K562 (cell line): ENCODE results near the gene SIRPD. TPM values are rescaled to one million over a fixed set of nuclear protein-coding genes. Genes with fewer than 3 reads are reported as not detected.

Experiments used
- ATAC-seq: fragments of 200-7000 bp; cut with Tn5 transposase; 3 replicates; pipeline ENCODE4 v1.9.1; 2020; ENCODE audit warnings: moderate library complexity
- BruUV-seq: library from RNA; stranded (reverse); fragments of 400-500 nt; replicated peaks from 2 replicates; lab custom pipeline; 2021; lab: Mats Ljungman, UMichigan
- CTCF ChIA-PET: fragments of 300-600 bp; formaldehyde crosslinking; extraction: SDS; loops from one replicate; lab custom pipeline; 2021; ENCODE audit warnings: low intra/inter-chr PET ratio; lab: Yijun Ruan, JAX
- POLR2A ChIA-PET: fragments of 300-600, 350-650 bp; sonication (Branson Sonifier 250); formaldehyde crosslinking; extraction: SDS; loops from one replicate; lab custom pipeline; 2021; ENCODE audit warnings: antibody characterized with exemption, inconsistent platforms; lab: Yijun Ruan, JAX
- DNase-seq, 4 experiments: peaks; one replicate each; pipeline versions ENCODE4 v3.0.0 to v3.0.0-alpha.2; 2011 to 2018; ENCODE audit warnings: low spot score in 3 of 4, mixed read lengths in 3 of 4; ENCODE audit errors: extremely low read depth in 1 of 4
- FAIRE-seq: peaks from 2 replicates; lab custom pipeline; 2011; peaks lifted over from hg19 to GRCh38; lab: Jason Lieb, UNC
- H2AFZ ChIP-seq: 2 replicates; pipeline ENCODE4 v1.6.0; 2011; ENCODE audit warnings: low read depth, low read length, control low read depth, inconsistent platforms
- H3K27ac ChIP-seq: fragments of 200-600 bp; 3 replicates; pipeline ENCODE4 v1.8.0; 2011; ENCODE audit warnings: low read depth, mild to moderate bottlenecking, control low read depth, inconsistent platforms, low read length, moderate library complexity, mixed read lengths; ENCODE audit errors: extremely low read depth
- H3K27me3 ChIP-seq, 2 experiments: fragments of 300-600 bp in 1 of 2; 2 replicates in 1 of 2; 3 replicates in 1 of 2; pipeline versions ENCODE4 v1.6.0 to v1.8.0; 2011; ENCODE audit warnings: inconsistent platforms in 2 of 2, low read length in 2 of 2, mild to moderate bottlenecking in 1 of 2, mixed read lengths in 1 of 2, moderate library complexity in 1 of 2; ENCODE audit not compliant: control insufficient read depth in 2 of 2, insufficient read depth in 2 of 2
- H3K36me3 ChIP-seq: fragments of 300-600 bp; 3 replicates; pipeline ENCODE4 v1.8.0; 2011; ENCODE audit warnings: mild to moderate bottlenecking, low read length, inconsistent platforms; ENCODE audit not compliant: control insufficient read depth, insufficient read depth
- H3K4me1 ChIP-seq, 2 experiments: fragments of 200-600 bp in 1 of 2; replicated peaks in 1 of 2; 2 replicates in 1 of 2; 3 replicates in 1 of 2; pipeline versions ENCODE4 v1.5.1 to v1.8.0; 2011; ENCODE audit warnings: inconsistent platforms in 2 of 2, low read length in 2 of 2, mild to moderate bottlenecking in 1 of 2, mixed read lengths in 1 of 2, moderate library complexity in 1 of 2; ENCODE audit not compliant: control insufficient read depth in 2 of 2, insufficient read depth in 2 of 2
- H3K4me2 ChIP-seq: 2 replicates; pipeline ENCODE4 v1.6.1; 2011; ENCODE audit warnings: low read length, control low read depth, inconsistent platforms, mixed read lengths; ENCODE audit not compliant: insufficient read depth
- H3K4me3 ChIP-seq: fragments of 200-600 bp; sonication (generic), shearing (Covaris generic); 2 replicates; pipeline ENCODE4 v1.5.1; 2016; ENCODE audit warnings: control low read depth, inconsistent platforms
- H3K79me2 ChIP-seq: fragments of 200-600 bp; 3 replicates; pipeline ENCODE4 v1.8.0; 2011; ENCODE audit warnings: low read length, inconsistent platforms; ENCODE audit not compliant: control insufficient read depth, insufficient read depth
- H3K9ac ChIP-seq, 2 experiments: 2 replicates each; pipeline versions ENCODE4 v1.6.0 to v1.6.1; 2011; ENCODE audit warnings: low read depth in 2 of 2, low read length in 2 of 2, control low read depth in 1 of 2, inconsistent platforms in 1 of 2, mild to moderate bottlenecking in 1 of 2, mixed read lengths in 1 of 2; ENCODE audit not compliant: insufficient read depth in 1 of 2
- H3K9me1 ChIP-seq: one replicate; pipeline ENCODE4 v1.6.0; 2011; ENCODE audit warnings: inconsistent platforms, mild to moderate bottlenecking, low read length, moderate library complexity; ENCODE audit not compliant: control insufficient read depth, insufficient read depth
- H3K9me3 ChIP-seq: replicated peaks from 2 replicates; pipeline ENCODE4 v1.5.1; 2011; ENCODE audit warnings: low read depth, low read length, inconsistent platforms; ENCODE audit not compliant: control insufficient read depth, insufficient read depth
- H4K20me1 ChIP-seq: replicated peaks from 2 replicates; pipeline ENCODE4 v1.6.1; 2011; ENCODE audit warnings: low read length, inconsistent platforms, mixed read lengths; ENCODE audit not compliant: control insufficient read depth, insufficient read depth
- ARHGAP35 ChIP-seq: fragments of 450-650 bp; IDR thresholded peaks from 2 replicates; pipeline ENCODE4 v1.6.1; 2018; ENCODE audit not compliant: partially characterized antibody
- CHD2 ChIP-seq: IDR thresholded peaks from 2 replicates; pipeline ENCODE4 v1.6.1; 2011; ENCODE audit warnings: low read depth, low read length
- CXXC5 ChIP-seq: fragments of 250-450 bp; sonication (Bioruptor Pico); IDR thresholded peaks from 2 replicates; pipeline ENCODE4 v1.8.0; 2022; ENCODE audit warnings: inconsistent platforms, mild to moderate bottlenecking, moderate library complexity
- PTRF ChIP-seq: fragments of 450-650 bp; IDR thresholded peaks from 2 replicates; pipeline ENCODE4 v1.6.1; 2016; ENCODE audit warnings: mild to moderate bottlenecking, missing genetic modification characterization, missing compliant biosample characterization
- RBM25 ChIP-seq: fragments of 200-400 bp; formaldehyde crosslinking; IDR thresholded peaks from 2 replicates; pipeline ENCODE4 v1.6.1; 2018; ENCODE audit warnings: low read length, low read depth, moderate library complexity; ENCODE audit not compliant: severe bottlenecking
- RFX7 ChIP-seq: fragments of 250-450 bp; sonication (Bioruptor Pico); IDR thresholded peaks from 2 replicates; pipeline ENCODE4 v1.5.1; 2021; ENCODE audit warnings: mild to moderate bottlenecking
- WGBS: fragments of 100-300 bp; shearing (Covaris generic); methylation state at CpG from one replicate; pipeline ENCODE4 v1.1.6; 2016; ENCODE audit warnings: low coverage, mixed read lengths; ENCODE audit not compliant: insufficient coverage; ENCODE audit errors: missing lambda C conversion rate; 5-methylcytosine and 5-hydroxymethylcytosine counted together
- in situ Hi-C: fragments of 300-500 bp; cut with MboI; formaldehyde crosslinking; loops from 4 replicates; pipeline ENCODE4 v1.15.0; 2018; ENCODE audit warnings: inconsistent platforms, mixed read lengths
- intact Hi-C: fragments of 100-400 bp; cut with micrococcal nuclease; formaldehyde crosslinking; loops from 2 replicates; pipeline ENCODE4 v1.14.2; 2022
- polyA plus RNA-seq, 8 experiments: library from polyadenylated mRNA; depleted of rRNA in 4 of 8; stranded (reverse) in 5 of 8; unstranded in 3 of 8; fragments of >200 nt; fragmentation: Nextera tagmentation in 2 of 8; fragmentation: Illumina TruSeq in 1 of 8; extraction: Ambion mirVana in 2 of 8; extraction: Trizol in 1 of 8; gene quantifications; 2 replicates each; pipeline versions ENCODE4 v1.2.1 to v1.2.3, GENCODE V29; 2011 to 2014; ENCODE audit warnings: inconsistent platforms in 1 of 8, missing spikeins in 1 of 8
- total RNA-seq, 7 experiments: library from RNA; depleted of rRNA in 6 of 7; stranded (reverse); fragments of >200 nt in 6 of 7; fragmentation: Illumina TruSeq in 2 of 7; extraction: Trizol in 2 of 7; gene quantifications; 2 replicates each; pipeline versions ENCODE4 v1.2.1 to v1.2.3, GENCODE V29; 2011 to 2021; ENCODE audit warnings: low replicate concordance in 1 of 7
- TF ChIP-seq, protein P1 (sequence below): sonication (generic); formaldehyde crosslinking; IDR thresholded peaks from 2 replicates; pipeline ENCODE4 v1.8.1; 2022; ENCODE audit warnings: missing genetic modification reagents
- TF ChIP-seq, protein P2 (sequence below): fragments of 250-450 bp; sonication (Bioruptor Pico); IDR thresholded peaks from 2 replicates; pipeline ENCODE4 v1.8.0; 2022; ENCODE audit warnings: inconsistent platforms

Gene SIRPD
- total and polyA plus RNA-seq, 9 of the 15 experiments (the other 6 are each of a cell fraction or from before 2014, with no cell fraction given) = not detected

DNA sequence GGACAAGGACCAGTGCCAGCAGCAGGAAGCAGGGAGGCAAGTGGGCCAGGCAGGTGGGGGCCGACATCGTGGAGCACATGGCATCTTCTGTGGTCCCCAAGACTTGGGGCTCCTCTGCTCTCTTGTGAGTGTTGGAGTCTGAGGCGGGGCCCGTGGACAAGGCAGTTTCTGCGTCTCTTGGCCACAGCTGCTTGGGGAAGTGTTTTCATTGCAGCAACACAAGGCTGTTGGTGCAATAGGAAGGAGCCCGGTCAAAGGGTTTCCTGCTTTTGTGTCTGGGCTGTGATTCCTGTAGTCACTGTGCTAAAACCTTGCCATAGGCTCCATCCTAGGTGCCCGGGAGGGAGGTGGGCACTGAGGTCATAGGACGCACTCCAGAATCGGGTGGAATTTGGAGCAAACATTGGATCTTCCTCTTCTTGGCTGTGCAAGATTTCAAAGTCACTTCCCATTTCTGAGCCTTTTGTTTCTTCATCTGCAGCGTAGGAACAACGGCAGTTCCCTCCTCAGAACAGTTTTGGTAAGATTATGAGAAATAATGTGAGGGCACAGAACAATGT, 66.1 kb downstream of the SIRPD start, which contains the start of gene SIRPB2 (continued):
- TF ChIP-seq, protein P1, sequence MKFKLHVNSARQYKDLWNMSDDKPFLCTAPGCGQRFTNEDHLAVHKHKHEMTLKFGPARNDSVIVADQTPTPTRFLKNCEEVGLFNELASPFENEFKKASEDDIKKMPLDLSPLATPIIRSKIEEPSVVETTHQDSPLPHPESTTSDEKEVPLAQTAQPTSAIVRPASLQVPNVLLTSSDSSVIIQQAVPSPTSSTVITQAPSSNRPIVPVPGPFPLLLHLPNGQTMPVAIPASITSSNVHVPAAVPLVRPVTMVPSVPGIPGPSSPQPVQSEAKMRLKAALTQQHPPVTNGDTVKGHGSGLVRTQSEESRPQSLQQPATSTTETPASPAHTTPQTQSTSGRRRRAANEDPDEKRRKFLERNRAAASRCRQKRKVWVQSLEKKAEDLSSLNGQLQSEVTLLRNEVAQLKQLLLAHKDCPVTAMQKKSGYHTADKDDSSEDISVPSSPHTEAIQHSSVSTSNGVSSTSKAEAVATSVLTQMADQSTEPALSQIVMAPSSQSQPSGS (CRISPR knock-in tag) = no peak
- TF ChIP-seq, protein P2, sequence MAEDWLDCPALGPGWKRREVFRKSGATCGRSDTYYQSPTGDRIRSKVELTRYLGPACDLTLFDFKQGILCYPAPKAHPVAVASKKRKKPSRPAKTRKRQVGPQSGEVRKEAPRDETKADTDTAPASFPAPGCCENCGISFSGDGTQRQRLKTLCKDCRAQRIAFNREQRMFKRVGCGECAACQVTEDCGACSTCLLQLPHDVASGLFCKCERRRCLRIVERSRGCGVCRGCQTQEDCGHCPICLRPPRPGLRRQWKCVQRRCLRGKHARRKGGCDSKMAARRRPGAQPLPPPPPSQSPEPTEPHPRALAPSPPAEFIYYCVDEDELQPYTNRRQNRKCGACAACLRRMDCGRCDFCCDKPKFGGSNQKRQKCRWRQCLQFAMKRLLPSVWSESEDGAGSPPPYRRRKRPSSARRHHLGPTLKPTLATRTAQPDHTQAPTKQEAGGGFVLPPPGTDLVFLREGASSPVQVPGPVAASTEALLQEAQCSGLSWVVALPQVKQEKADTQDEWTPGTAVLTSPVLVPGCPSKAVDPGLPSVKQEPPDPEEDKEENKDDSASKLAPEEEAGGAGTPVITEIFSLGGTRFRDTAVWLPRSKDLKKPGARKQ (CRISPR knock-in tag) = no peak
- no peak for TF ChIP-seq ARHGAP35

- Histone ChIP-seq H3K4me2 (no peak overlapping the region), H2AFZ (no peak overlapping the region), H3K9me1 (no peaks in the 10 kb centered on the region), H3K9me3 (no peaks in the 10 kb centered on the region), H3K36me3 (no peaks in the 10 kb centered on the region), H3K4me1 (no peaks in the 10 kb centered on the region), H3K79me2 (no peaks in the 10 kb centered on the region), H3K4me3 (no peak overlapping the region), H3K9ac (no peak overlapping the region), H3K27ac (no peak overlapping the region), H4K20me1 (no peaks in the 10 kb centered on the region), H3K27me3 (peaks cover 0 to 11% of the 10 kb centered on the region in 2 experiments; a peak in 2 of 5 replicates)
- no TSS peak for BruUV-seq
- WGBS = 0% methylated on average over 8 of the region's 9 CpGs
- in situ Hi-C loops (no loop called here), intact Hi-C loops (no loop called here)
- DNase-seq (no peak), ATAC-seq (no peak), FAIRE-seq (no peak)
- CTCF ChIA-PET = no interaction called here
- POLR2A ChIA-PET = interaction anchor here (0.6 kb wide), 1 partner anchor 1244 kb away, joined by 3 read pairs; no protein-coding TSS in a partner anchor
- no peak for TF ChIP-seq CXXC5 (CRISPR knock-in tag)
- peak; percentile 34 for TF ChIP-seq RBM25
- no peak for TF ChIP-seq RFX7 (CRISPR knock-in tag)
- TF ChIP-seq CHD2 = no peak
- no peak for TF ChIP-seq PTRF (tag)
Measured at GRCh38 chr20:1490643-1491195, 66.8 kb downstream of the SIRPD start.
